HG03139 (cell line): Measurements from ENCODE around the gene OR10A3.
A peak's percentile ranks its signal among the peaks of the same experiment; 100 is the strongest.
"Not testable (repeated sequence)": the region's sequence is repeated elsewhere in the genome, so short reads cannot be mapped to it uniquely, and the experiment has no call there.

ENCODE experiments used
- ATAC-seq: cut with Tn5 transposase; IDR thresholded peaks from one replicate; pipeline ENCODE4 v1.9.1; 2021; ENCODE audit not compliant: unreplicated experiment

Gene OR10A3

GRCh38 chr11:7941608-7942007 is at the start of gene OR10A3:
Gene OR10A3 (minus strand): TSS chr11:7941708. CDS start chr11:7939520, 2,188 bp downstream.
- ATAC-seq = no peak

- not testable (repeated sequence) for ATAC-seq
These were observed 46.0 kb upstream of the OR10A3 start for GRCh38 chr11:7987560-7987883.

- peak; percentile 93 for ATAC-seq
These were observed 45.5 kb upstream of the OR10A3 start, which contains the start of gene EIF3F for GRCh38 chr11:7986768-7987559. Gene EIF3F (plus strand): TSS chr11:7987337. CDS start chr11:7987353, 16 bp downstream.

- no peak for ATAC-seq
These were observed 42.5 kb upstream of the OR10A3 start for GRCh38 chr11:7983832-7984590.

GRCh38 chr11:7982582-7983119 is 41.1 kb upstream of the OR10A3 start:
- ATAC-seq = peak; percentile 39

GRCh38 chr11:7981619-7982157 is 40.2 kb upstream of the OR10A3 start:
- no peak for ATAC-seq

GRCh38 chr11:7977232-7977917 is 35.9 kb upstream of the OR10A3 start:
- no peak for ATAC-seq

- ATAC-seq = no peak
These were observed 33.2 kb upstream of the OR10A3 start for GRCh38 chr11:7974668-7975067.

- no peak for ATAC-seq
These were observed 31.5 kb upstream of the OR10A3 start for GRCh38 chr11:7973011-7973410.

GRCh38 chr11:7971846-7972245 is 30.3 kb upstream of the OR10A3 start:
- no peak for ATAC-seq

- ATAC-seq = no peak
These were observed 28.5 kb upstream of the OR10A3 start for GRCh38 chr11:7969756-7970646.

- ATAC-seq = no peak
These were observed 27.2 kb upstream of the OR10A3 start for GRCh38 chr11:7968686-7969085.

GRCh38 chr11:7967826-7968225 is 26.3 kb upstream of the OR10A3 start:
- no peak for ATAC-seq

- no peak for ATAC-seq
These were observed 25.6 kb upstream of the OR10A3 start for GRCh38 chr11:7967097-7967496.

- no peak for ATAC-seq
These were observed 23.9 kb upstream of the OR10A3 start, which contains the start of gene NLRP10 for GRCh38 chr11:7965386-7965785. Gene NLRP10 (minus strand): TSS chr11:7965447. CDS start chr11:7963495, 1,952 bp downstream.

- ATAC-seq = no peak
These were observed 23.4 kb upstream of the OR10A3 start for GRCh38 chr11:7964873-7965272.

GRCh38 chr11:7964261-7964660 is 22.8 kb upstream of the OR10A3 start:
- ATAC-seq = no peak

GRCh38 chr11:7955191-7955590 is 13.7 kb upstream of the OR10A3 start:
- no peak for ATAC-seq

- ATAC-seq = no peak
These were observed 8.4 kb upstream of the OR10A3 start for GRCh38 chr11:7949934-7950333.

- ATAC-seq = no peak
These were observed 2.6 kb upstream of the OR10A3 start for GRCh38 chr11:7944123-7944522.
